A549 (cell line): ENCODE data around the gene CHI3L1. TPM values are rescaled to one million over a fixed set of nuclear protein-coding genes. Genes with fewer than 3 reads are reported as not detected.
A peak's percentile ranks its signal among the peaks of the same experiment; 100 is the strongest.

ENCODE experiments used
- ATAC-seq, 2 experiments: fragments of 200-7000 bp in 1 of 2; fragments of >200 bp in 1 of 2; cut with Nextera tagmentation in 1 of 2; cut with Tn5 transposase in 1 of 2; 3 replicates each; pipeline versions ENCODE4 v1.8.0 to v1.9.1; 2018 to 2020; ENCODE audit warnings: mild to moderate bottlenecking in 1 of 2, moderate library complexity in 1 of 2
- CTCF ChIA-PET: fragments of 300-600 bp; sonication (Branson Sonifier 250); formaldehyde crosslinking; extraction: SDS; loops from one replicate; lab custom pipeline; 2021; ENCODE audit warnings: antibody characterized with exemption, inconsistent platforms; lab: Yijun Ruan, JAX
- POLR2A ChIA-PET: fragments of 350-600 bp; formaldehyde crosslinking; extraction: SDS; loops from one replicate; lab custom pipeline; 2021; ENCODE audit warnings: antibody characterized with exemption, inconsistent platforms; lab: Yijun Ruan, JAX
- DNase-seq, 2 experiments: peaks; one replicate each; pipeline versions ENCODE4 v3.0.0 to v3.0.0-alpha.2; 2011 to 2016; ENCODE audit warnings: low read depth in 1 of 2, low spot score in 1 of 2
- FAIRE-seq: peaks from 2 replicates; lab custom pipeline; 2011; peaks lifted over from hg19 to GRCh38; lab: Jason Lieb, UNC
- H3K27ac ChIP-seq, 2 experiments: fragments of >200 bp; sonication (Bioruptor Twin); formaldehyde crosslinking; 3 replicates each; pipeline ENCODE4 v1.5.1; 2016 to 2017
- H3K4me1 ChIP-seq: fragments of >200 bp; sonication (Bioruptor Twin); formaldehyde crosslinking; 3 replicates; pipeline ENCODE4 v1.6.1; 2016
- H3K4me2 ChIP-seq: fragments of >200 bp; sonication (Bioruptor Twin); formaldehyde crosslinking; 3 replicates; pipeline ENCODE4 v1.6.1; 2016
- H3K4me3 ChIP-seq: fragments of >200 bp; sonication (Bioruptor Twin); formaldehyde crosslinking; 3 replicates; pipeline ENCODE4 v1.5.1; 2016
- H3K9me3 ChIP-seq: fragments of >200 bp; sonication (Bioruptor Twin); formaldehyde crosslinking; 3 replicates; pipeline ENCODE4 v1.6.1; 2016
- CBX2 ChIP-seq: fragments of 200-600 bp; sonication (generic); IDR thresholded peaks from 2 replicates; pipeline ENCODE4 v1.6.1; 2016; ENCODE audit warnings: low read depth, mild to moderate bottlenecking, borderline replicate concordance
- CBX8 ChIP-seq: fragments of 200-600 bp; sonication (generic); IDR thresholded peaks from 2 replicates; pipeline ENCODE4 v1.6.1; 2016
- CEBPB ChIP-seq, 2 experiments: fragments of >200 bp in 1 of 2; sonication (Bioruptor Twin) in 1 of 2; formaldehyde crosslinking in 1 of 2; IDR thresholded peaks; 2 replicates each; pipeline ENCODE4 v1.6.1; 2012 to 2016
- EHF ChIP-seq: fragments of 250-450 bp; sonication (Bioruptor Pico); IDR thresholded peaks from 2 replicates; pipeline ENCODE4 v1.5.0; 2020; ENCODE audit warnings: mild to moderate bottlenecking
- FOSB ChIP-seq: fragments of 250-450 bp; sonication (Bioruptor Pico); IDR thresholded peaks from 2 replicates; pipeline ENCODE4 v1.5.0; 2020; ENCODE audit warnings: mild to moderate bottlenecking, moderate library complexity
- FOSL2 ChIP-seq, 2 experiments: fragments of 450-650 bp in 1 of 2; fragments of >200 bp in 1 of 2; sonication (Bioruptor Twin) in 1 of 2; formaldehyde crosslinking; IDR thresholded peaks; 2 replicates each; pipeline versions ENCODE4 v1.5.0 to v1.6.1; 2016 to 2020; ENCODE audit warnings: mild to moderate bottlenecking in 1 of 2, moderate library complexity in 1 of 2
- HDAC2 ChIP-seq: fragments of 200-600 bp; sonication (generic); IDR thresholded peaks from 2 replicates; pipeline ENCODE4 v1.6.1; 2016
- HEYL ChIP-seq: fragments of 250-450 bp; sonication (Bioruptor Pico); IDR thresholded peaks from 2 replicates; pipeline ENCODE4 v1.8.0; 2021; ENCODE audit warnings: mild to moderate bottlenecking, moderate library complexity
- HOXA7 ChIP-seq: fragments of 250-450 bp; sonication (Bioruptor Pico); IDR thresholded peaks from 2 replicates; pipeline ENCODE4 v1.5.0; 2020; ENCODE audit warnings: mild to moderate bottlenecking, moderate library complexity
- HOXB13 ChIP-seq: fragments of 250-450 bp; sonication (Bioruptor Pico); IDR thresholded peaks from 2 replicates; pipeline ENCODE4 v1.5.0; 2020; ENCODE audit warnings: low read depth, mild to moderate bottlenecking, moderate library complexity
- HOXB5 ChIP-seq: fragments of 250-450 bp; sonication (Bioruptor Pico); IDR thresholded peaks from 2 replicates; pipeline ENCODE4 v1.5.0; 2020; ENCODE audit warnings: mild to moderate bottlenecking, moderate library complexity
- MAZ ChIP-seq: fragments of 150-350 bp; IDR thresholded peaks from 2 replicates; pipeline ENCODE4 v1.6.1; 2014; ENCODE audit warnings: antibody characterized with exemption, low read depth, low read length, borderline replicate concordance
- NR3C1 ChIP-seq: fragments of >200 bp; sonication (Bioruptor Twin); formaldehyde crosslinking; IDR thresholded peaks from 3 replicates; pipeline ENCODE4 v1.6.1; 2017
- POLR2A ChIP-seq: IDR thresholded peaks from 2 replicates; pipeline ENCODE4 v1.6.1; 2012; ENCODE audit warnings: mild to moderate bottlenecking, low read length
- SREBF2 ChIP-seq: fragments of 450-650 bp; IDR thresholded peaks from 2 replicates; pipeline ENCODE4 v1.6.1; 2014; ENCODE audit warnings: mild to moderate bottlenecking, moderate library complexity
- ZFP36 ChIP-seq: fragments of 450-650 bp; IDR thresholded peaks from 2 replicates; pipeline ENCODE4 v1.6.1; 2014; ENCODE audit warnings: borderline replicate concordance; ENCODE audit not compliant: partially characterized antibody
- WGBS: methylation state at CpG from one replicate; pipeline ENCODE4 v1.1.6; 2017; ENCODE audit errors: missing lambda C conversion rate; 5-methylcytosine and 5-hydroxymethylcytosine counted together
- polyA plus RNA-seq, 4 experiments: library from polyadenylated mRNA; depleted of rRNA in 3 of 4; stranded (reverse); fragments of >200 nt; fragmentation: RNase III in 1 of 4; extraction: RNeasy Plus Mini Kit Qiagen cat#74134 plus additional on column Dnase treatment in 1 of 4; gene quantifications; 2 replicates in 3 of 4; 3 replicates in 1 of 4; pipeline ENCODE4 v1.2.3, GENCODE V29; 2011 to 2017
- TF ChIP-seq, protein P1 (sequence below): fragments of 250-450 bp; sonication (Bioruptor Pico); IDR thresholded peaks from 2 replicates; pipeline ENCODE4 v1.5.0; 2020; ENCODE audit warnings: low read depth, mild to moderate bottlenecking, moderate library complexity
- TF ChIP-seq, protein P2 (sequence below): IDR thresholded peaks from 2 replicates; pipeline ENCODE4 v1.6.1; 2012
- TF ChIP-seq, protein P3 (sequence below): fragments of >200 bp; sonication (Bioruptor Twin); formaldehyde crosslinking; IDR thresholded peaks from 2 replicates; pipeline ENCODE4 v1.6.1; 2016
- TF ChIP-seq, protein P4 (sequence below): fragments of >200 bp; sonication (Bioruptor Twin); formaldehyde crosslinking; IDR thresholded peaks from 3 replicates; pipeline ENCODE4 v1.5.1; 2016
- TF ChIP-seq, protein P5 (sequence below): fragments of >200 bp; sonication (Bioruptor Twin); formaldehyde crosslinking; IDR thresholded peaks from 3 replicates; pipeline ENCODE4 v1.6.1; 2016
- TF ChIP-seq, protein P6 (sequence below): fragments of 450-650 bp; IDR thresholded peaks from 2 replicates; pipeline ENCODE4 v1.6.1; 2014; ENCODE audit warnings: antibody characterized with exemption
- TF ChIP-seq, protein P7 (sequence below): fragments of 200-600 bp; sonication (generic); IDR thresholded peaks from 2 replicates; pipeline ENCODE4 v1.6.1; 2016; ENCODE audit warnings: antibody characterized with exemption, mild to moderate bottlenecking, moderate library complexity

The CHI3L1 gene
- polyA plus RNA-seq, 2 of the 4 experiments (the other 2 are of a cell fraction), result 0.04 TPM; not detected in 1

DNA sequence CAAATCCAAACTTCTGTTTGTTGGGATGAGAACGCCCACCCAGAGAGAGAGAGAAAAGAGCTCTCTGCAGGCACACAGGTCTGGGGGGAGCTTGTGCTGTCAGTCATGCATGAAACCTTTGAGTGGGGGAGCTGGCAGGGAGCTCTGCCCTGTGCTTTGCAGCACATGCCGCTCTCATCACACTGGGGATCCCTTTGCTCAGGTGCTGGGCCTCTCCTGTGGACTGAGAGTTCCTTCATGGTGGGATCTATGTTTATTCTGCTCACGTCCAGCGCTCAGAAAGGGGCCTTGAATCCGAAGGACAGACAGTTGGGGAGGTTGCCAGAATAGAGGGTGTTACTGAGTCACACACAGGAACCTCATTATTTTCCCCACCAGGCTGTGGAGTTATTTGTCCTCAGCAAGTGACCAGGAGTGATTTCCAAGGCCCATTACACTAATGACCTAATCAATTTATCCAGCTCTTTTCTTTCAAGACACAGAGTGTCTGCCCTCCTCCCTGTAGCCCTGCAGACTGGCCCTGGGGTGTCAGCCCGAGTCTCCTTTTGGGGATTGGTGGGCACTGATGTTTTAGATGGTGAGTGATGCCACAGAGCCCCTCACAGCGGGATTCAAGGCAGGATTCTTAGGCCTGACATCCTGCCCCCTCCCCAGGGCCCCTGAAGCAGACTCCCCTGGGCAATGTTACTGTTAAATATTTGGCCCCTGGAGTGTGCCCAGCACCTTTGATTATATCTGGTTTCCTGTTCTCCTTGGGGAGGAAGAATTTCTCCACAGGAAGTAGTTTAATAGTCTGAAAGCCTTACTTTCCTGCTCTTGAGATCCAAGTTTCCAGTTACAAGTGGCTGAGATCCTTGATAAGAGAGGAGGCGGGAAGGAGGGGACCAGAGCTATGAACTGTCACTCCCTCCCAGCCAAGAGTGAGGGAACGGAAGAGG is 33.2 kb downstream of the CHI3L1 start:
- POLR2A ChIA-PET, result no interaction called here
- Histone ChIP-seq H3K4me3 (no peak overlapping the region), H3K27ac (peak overlapping the region in 1 of 2 experiments; percentile 32; a peak in 1 of 6 replicates), H3K4me2 (0 out of 3 replicates have a peak overlapping the region, but pooled peaks have one; percentile 33), H3K4me1 (peaks cover 19% of the 10 kb centered on the region), H3K9me3 (peaks cover 6% of the 10 kb centered on the region)
- no peak for ATAC-seq
- CTCF ChIA-PET, result interaction anchor here (0.6 to 3.3 kb wide), 6 partner anchors 12 to 114 kb away, joined by 3 to 16 read pairs (median 4); no protein-coding TSS in a partner anchor
- no peak for FAIRE-seq
- WGBS, result 76% methylated on average over 9 of the region's 9 CpGs
- DNase-seq, result no peak
- TF ChIP-seq, protein P1, sequence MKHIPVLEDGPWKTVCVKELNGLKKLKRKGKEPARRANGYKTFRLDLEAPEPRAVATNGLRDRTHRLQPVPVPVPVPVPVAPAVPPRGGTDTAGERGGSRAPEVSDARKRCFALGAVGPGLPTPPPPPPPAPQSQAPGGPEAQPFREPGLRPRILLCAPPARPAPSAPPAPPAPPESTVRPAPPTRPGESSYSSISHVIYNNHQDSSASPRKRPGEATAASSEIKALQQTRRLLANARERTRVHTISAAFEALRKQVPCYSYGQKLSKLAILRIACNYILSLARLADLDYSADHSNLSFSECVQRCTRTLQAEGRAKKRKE (CRISPR knock-in tag), result no peak
- TF ChIP-seq SREBF2 (no peak), POLR2A (no peak), CEBPB (IDR thresholded peaks at IDR 0.05) (no peak), MAZ (no peak), EHF (no peak), HOXB5 (no peak), CBX2 (no peak), FOSB (CRISPR knock-in tag) (no peak), NR3C1 (no peak), CBX8 (no peak), HOXA7 (no peak), HOXB13 (CRISPR knock-in tag) (no peak), HDAC2 (no peak), HEYL (CRISPR knock-in tag) (no peak)
- TF ChIP-seq, protein P2, sequence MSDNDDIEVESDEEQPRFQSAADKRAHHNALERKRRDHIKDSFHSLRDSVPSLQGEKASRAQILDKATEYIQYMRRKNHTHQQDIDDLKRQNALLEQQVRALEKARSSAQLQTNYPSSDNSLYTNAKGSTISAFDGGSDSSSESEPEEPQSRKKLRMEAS, result no peak
- TF ChIP-seq, protein P3, sequence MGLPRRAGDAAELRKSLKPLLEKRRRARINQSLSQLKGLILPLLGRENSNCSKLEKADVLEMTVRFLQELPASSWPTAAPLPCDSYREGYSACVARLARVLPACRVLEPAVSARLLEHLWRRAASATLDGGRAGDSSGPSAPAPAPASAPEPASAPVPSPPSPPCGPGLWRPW, result no peak
- TF ChIP-seq, protein P4, sequence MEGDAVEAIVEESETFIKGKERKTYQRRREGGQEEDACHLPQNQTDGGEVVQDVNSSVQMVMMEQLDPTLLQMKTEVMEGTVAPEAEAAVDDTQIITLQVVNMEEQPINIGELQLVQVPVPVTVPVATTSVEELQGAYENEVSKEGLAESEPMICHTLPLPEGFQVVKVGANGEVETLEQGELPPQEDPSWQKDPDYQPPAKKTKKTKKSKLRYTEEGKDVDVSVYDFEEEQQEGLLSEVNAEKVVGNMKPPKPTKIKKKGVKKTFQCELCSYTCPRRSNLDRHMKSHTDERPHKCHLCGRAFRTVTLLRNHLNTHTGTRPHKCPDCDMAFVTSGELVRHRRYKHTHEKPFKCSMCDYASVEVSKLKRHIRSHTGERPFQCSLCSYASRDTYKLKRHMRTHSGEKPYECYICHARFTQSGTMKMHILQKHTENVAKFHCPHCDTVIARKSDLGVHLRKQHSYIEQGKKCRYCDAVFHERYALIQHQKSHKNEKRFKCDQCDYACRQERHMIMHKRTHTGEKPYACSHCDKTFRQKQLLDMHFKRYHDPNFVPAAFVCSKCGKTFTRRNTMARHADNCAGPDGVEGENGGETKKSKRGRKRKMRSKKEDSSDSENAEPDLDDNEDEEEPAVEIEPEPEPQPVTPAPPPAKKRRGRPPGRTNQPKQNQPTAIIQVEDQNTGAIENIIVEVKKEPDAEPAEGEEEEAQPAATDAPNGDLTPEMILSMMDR, result no peak
- TF ChIP-seq, protein P5, sequence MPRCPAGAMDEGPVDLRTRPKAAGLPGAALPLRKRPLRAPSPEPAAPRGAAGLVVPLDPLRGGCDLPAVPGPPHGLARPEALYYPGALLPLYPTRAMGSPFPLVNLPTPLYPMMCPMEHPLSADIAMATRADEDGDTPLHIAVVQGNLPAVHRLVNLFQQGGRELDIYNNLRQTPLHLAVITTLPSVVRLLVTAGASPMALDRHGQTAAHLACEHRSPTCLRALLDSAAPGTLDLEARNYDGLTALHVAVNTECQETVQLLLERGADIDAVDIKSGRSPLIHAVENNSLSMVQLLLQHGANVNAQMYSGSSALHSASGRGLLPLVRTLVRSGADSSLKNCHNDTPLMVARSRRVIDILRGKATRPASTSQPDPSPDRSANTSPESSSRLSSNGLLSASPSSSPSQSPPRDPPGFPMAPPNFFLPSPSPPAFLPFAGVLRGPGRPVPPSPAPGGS, result no peak

DNA sequence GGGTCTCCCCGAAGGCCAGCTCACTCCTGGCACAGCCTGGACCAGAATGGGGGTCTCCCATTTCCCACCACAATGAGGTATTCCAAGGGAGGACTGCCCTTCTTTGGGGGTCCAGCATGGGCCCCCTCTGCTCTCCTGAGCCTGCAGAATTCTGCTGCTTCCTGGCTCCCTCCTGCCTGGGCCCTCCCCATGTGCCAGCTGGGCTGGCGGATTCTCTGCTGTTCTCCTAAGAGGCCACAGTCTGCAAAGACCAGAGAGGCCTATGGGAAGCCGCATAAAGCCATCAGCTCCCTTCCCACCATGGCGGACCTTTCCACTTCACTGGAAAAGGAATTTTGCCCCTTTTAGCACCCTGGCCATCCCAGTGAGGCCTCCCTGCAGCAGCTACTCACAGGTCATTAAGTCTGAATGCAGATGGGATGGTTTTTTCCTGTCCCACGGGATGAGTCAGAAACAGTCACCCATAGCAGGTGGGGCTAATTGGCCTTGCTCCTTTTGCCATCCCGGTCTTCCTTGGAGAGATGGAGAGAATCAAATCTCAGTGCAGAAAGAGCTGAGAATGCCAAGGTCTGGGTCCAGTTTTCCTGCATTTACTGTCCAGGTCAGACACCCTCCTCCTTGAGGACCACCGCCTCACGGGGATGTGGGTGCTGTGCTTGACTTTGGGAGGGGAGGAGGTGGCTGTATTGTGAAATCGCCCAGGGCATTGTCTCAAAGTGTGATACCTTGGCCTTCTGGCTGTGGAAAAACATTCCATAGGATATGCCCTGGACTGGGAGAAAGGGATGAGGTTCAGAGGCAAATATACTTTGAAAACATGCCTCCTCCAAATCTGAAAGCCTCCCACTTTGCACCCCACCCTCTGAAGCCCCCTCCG is 34.1 kb downstream of the CHI3L1 start:
- peak in 1 of 2 experiments; percentile 13; a peak in 2 of 6 replicates for ATAC-seq
- peak in 1 of 2 experiments; percentile 38 for DNase-seq
- TF ChIP-seq ZFP36, result no peak
- no peak for TF ChIP-seq FOSL2 (IDR thresholded peaks at IDR 0.05)
- no peak for TF ChIP-seq FOSL2 (CRISPR knock-in tag; IDR thresholded peaks at IDR 0.05)
- peak; percentile 18 to 30; a peak in 1 of 4 replicates for TF ChIP-seq CEBPB (IDR thresholded peaks at IDR 0.05)
- TF ChIP-seq, protein P6, sequence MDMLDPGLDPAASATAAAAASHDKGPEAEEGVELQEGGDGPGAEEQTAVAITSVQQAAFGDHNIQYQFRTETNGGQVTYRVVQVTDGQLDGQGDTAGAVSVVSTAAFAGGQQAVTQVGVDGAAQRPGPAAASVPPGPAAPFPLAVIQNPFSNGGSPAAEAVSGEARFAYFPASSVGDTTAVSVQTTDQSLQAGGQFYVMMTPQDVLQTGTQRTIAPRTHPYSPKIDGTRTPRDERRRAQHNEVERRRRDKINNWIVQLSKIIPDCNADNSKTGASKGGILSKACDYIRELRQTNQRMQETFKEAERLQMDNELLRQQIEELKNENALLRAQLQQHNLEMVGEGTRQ, result no peak
- TF ChIP-seq, protein P7, sequence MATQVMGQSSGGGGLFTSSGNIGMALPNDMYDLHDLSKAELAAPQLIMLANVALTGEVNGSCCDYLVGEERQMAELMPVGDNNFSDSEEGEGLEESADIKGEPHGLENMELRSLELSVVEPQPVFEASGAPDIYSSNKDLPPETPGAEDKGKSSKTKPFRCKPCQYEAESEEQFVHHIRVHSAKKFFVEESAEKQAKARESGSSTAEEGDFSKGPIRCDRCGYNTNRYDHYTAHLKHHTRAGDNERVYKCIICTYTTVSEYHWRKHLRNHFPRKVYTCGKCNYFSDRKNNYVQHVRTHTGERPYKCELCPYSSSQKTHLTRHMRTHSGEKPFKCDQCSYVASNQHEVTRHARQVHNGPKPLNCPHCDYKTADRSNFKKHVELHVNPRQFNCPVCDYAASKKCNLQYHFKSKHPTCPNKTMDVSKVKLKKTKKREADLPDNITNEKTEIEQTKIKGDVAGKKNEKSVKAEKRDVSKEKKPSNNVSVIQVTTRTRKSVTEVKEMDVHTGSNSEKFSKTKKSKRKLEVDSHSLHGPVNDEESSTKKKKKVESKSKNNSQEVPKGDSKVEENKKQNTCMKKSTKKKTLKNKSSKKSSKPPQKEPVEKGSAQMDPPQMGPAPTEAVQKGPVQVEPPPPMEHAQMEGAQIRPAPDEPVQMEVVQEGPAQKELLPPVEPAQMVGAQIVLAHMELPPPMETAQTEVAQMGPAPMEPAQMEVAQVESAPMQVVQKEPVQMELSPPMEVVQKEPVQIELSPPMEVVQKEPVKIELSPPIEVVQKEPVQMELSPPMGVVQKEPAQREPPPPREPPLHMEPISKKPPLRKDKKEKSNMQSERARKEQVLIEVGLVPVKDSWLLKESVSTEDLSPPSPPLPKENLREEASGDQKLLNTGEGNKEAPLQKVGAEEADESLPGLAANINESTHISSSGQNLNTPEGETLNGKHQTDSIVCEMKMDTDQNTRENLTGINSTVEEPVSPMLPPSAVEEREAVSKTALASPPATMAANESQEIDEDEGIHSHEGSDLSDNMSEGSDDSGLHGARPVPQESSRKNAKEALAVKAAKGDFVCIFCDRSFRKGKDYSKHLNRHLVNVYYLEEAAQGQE, result no peak
- no peak for FAIRE-seq
- Histone ChIP-seq H3K9me3 (no peaks in the 10 kb centered on the region; the same call in 2 of the 3 replicates), H3K4me2 (peak overlapping the region; percentile 33; the same call in 1 of the 3 replicates), H3K4me3 (no peak overlapping the region), H3K27ac (peak overlapping the region in 1 of 2 experiments; percentile 51; a peak in 1 of 6 replicates), H3K4me1 (peaks cover 19% of the 10 kb centered on the region)
- ChIA-PET CTCF (interaction anchor here (0.6 to 3.3 kb wide), 5 partner anchors 16 to 259 kb away, joined by 3 to 16 read pairs (median 4); no protein-coding TSS in a partner anchor), POLR2A (no interaction called here)
- WGBS, result 41% methylated on average over 10 of the region's 10 CpGs
